PC-9 (cell line): Measurements from ENCODE around the gene PLCE1. TPM values are rescaled to one million over a fixed set of nuclear protein-coding genes. Genes with fewer than 3 reads are reported as not detected.
A peak's percentile ranks its signal among the peaks of the same experiment; 100 is the strongest.
"Not testable (repeated sequence)": the region's sequence is repeated elsewhere in the genome, so short reads cannot be mapped to it uniquely, and the experiment has no call there.

Experiments used
- BruUV-seq: library from RNA; stranded (reverse); fragments of 400-500 nt; replicated peaks from 2 replicates; lab custom pipeline; 2021; lab: Mats Ljungman, UMichigan
- CTCF ChIA-PET: fragments of 300-600 bp; sonication (Branson Sonifier 250); formaldehyde crosslinking; loops from one replicate; lab custom pipeline; 2022; ENCODE audit warnings: antibody characterized with exemption; lab: Charles Lee
- POLR2A ChIA-PET: fragments of 300-600 bp; sonication (Branson Sonifier 250); formaldehyde crosslinking; loops from one replicate; lab custom pipeline; 2022; ENCODE audit warnings: antibody characterized with exemption; ENCODE audit not compliant: unreplicated experiment; lab: Charles Lee
- DNase-seq, 2 experiments: peaks; one replicate each; pipeline versions ENCODE4 v3.0.0 to v3.0.0-alpha.2; 2015 to 2022; ENCODE audit warnings: mixed read lengths in 1 of 2
- H2AFZ ChIP-seq: fragments of 200-600 bp; sonication (generic); 2 replicates; pipeline ENCODE4 v1.8.1; 2017; ENCODE audit warnings: antibody characterized with exemption
- H3F3A ChIP-seq: fragments of 200-600 bp; sonication (generic); 2 replicates; pipeline ENCODE4 v1.8.1; 2017; ENCODE audit warnings: antibody characterized with exemption, mild to moderate bottlenecking, low read depth; ENCODE audit not compliant: insufficient read depth
- H3K27ac ChIP-seq: fragments of 200-600 bp; sonication (generic); 2 replicates; pipeline ENCODE4 v1.6.1; 2016; ENCODE audit warnings: mixed run types
- H3K27me3 ChIP-seq: fragments of 200-600 bp; sonication (generic); 2 replicates; pipeline ENCODE4 v1.6.1; 2016; ENCODE audit warnings: low read depth, mixed run types; ENCODE audit not compliant: insufficient read depth
- H3K36me3 ChIP-seq: fragments of 200-600 bp; sonication (generic); 2 replicates; pipeline ENCODE4 v1.6.1; 2016; ENCODE audit warnings: low read depth, mixed run types
- H3K4me1 ChIP-seq: fragments of 200-600 bp; sonication (generic); replicated peaks from 2 replicates; pipeline ENCODE4 v1.6.1; 2016; ENCODE audit warnings: mixed run types; ENCODE audit not compliant: insufficient read depth
- H3K4me2 ChIP-seq: fragments of 200-600 bp; sonication (generic); 2 replicates; pipeline ENCODE4 v1.6.1; 2017; ENCODE audit warnings: mixed run types
- H3K4me3 ChIP-seq: fragments of 200-600 bp; sonication (generic); 2 replicates; pipeline ENCODE4 v1.6.1; 2016; ENCODE audit warnings: mixed run types
- H3K79me2 ChIP-seq: fragments of 200-600 bp; sonication (generic); 2 replicates; pipeline ENCODE4 v1.6.1; 2017; ENCODE audit warnings: low read depth, mixed run types
- H3K9me2 ChIP-seq: fragments of 200-600 bp; sonication (generic); 2 replicates; pipeline ENCODE4 v1.8.1; 2017; ENCODE audit warnings: mild to moderate bottlenecking; ENCODE audit not compliant: insufficient read depth
- H3K9me3 ChIP-seq: fragments of 200-600 bp; sonication (generic); 2 replicates; pipeline ENCODE4 v1.8.1; 2016; ENCODE audit warnings: low read depth; ENCODE audit not compliant: insufficient read depth
- H4K20me1 ChIP-seq: fragments of 200-600 bp; sonication (generic); 2 replicates; pipeline ENCODE4 v1.8.1; 2017; ENCODE audit not compliant: insufficient read depth
- CTCF ChIP-seq: fragments of 200-600 bp; sonication (generic); conservative IDR thresholded peaks from 2 replicates; pipeline ENCODE4 v1.6.1; 2017; ENCODE audit warnings: mixed run types, antibody characterized with exemption, mild to moderate bottlenecking, moderate library complexity
- EZH2 ChIP-seq: fragments of 200-600 bp; sonication (generic); IDR thresholded peaks from 2 replicates; pipeline ENCODE4 v1.8.0; 2017; ENCODE audit warnings: antibody characterized with exemption, low read depth
- intact Hi-C: fragments of 100-400 bp; cut with micrococcal nuclease; formaldehyde crosslinking; loops from one replicate; pipeline ENCODE4 v1.10.0; 2022; ENCODE audit not compliant: unreplicated experiment
- total RNA-seq: library from RNA; stranded (reverse); gene quantifications from 2 replicates; pipeline ENCODE4 v1.2.3, GENCODE V29; 2021

PLCE1 gene
- total RNA-seq, 1 experiment from 2014 or later, result 15.2 TPM

GRCh38 chr10:93954726-93955363 is 38.9 kb upstream of the PLCE1 start:
- H3K79me2 ChIP-seq, result no peaks in the 10 kb centered on the region
- H3K27me3 ChIP-seq, result no peaks in the 10 kb centered on the region
- no peaks in the 10 kb centered on the region for H3K36me3 ChIP-seq
- intact Hi-C loops, result no loop called here
- H3K4me3 ChIP-seq, result no peak overlapping the region
- no peaks in the 10 kb centered on the region for H4K20me1 ChIP-seq
- no peak for TF ChIP-seq CTCF
- no peak for TF ChIP-seq EZH2
- DNase-seq, result peak in 1 of 2 experiments; percentile 42
- no TSS peak for BruUV-seq
- no peaks in the 10 kb centered on the region for H3K9me2 ChIP-seq
- H3F3A ChIP-seq, result no peaks in the 10 kb centered on the region
- ChIA-PET POLR2A (no interaction called here), CTCF (no interaction called here)
- peak overlapping the region; percentile 41; the same call in 1 of the 2 replicates for H3K27ac ChIP-seq
- H3K4me2 ChIP-seq, result no peak overlapping the region; the same call in 1 of the 2 replicates
- no peaks in the 10 kb centered on the region for H3K9me3 ChIP-seq
- peaks cover 6% of the 10 kb centered on the region for H3K4me1 ChIP-seq
- H2AFZ ChIP-seq, result no peak overlapping the region; the same call in 1 of the 2 replicates

GRCh38 chr10:93958834-93959233 is 34.9 kb upstream of the PLCE1 start:
- BruUV-seq, result no TSS peak
- TF ChIP-seq CTCF (no peak), EZH2 (no peak)

GRCh38 chr10:93960988-93961387 is 32.7 kb upstream of the PLCE1 start:
- H2AFZ ChIP-seq, H3K9me2 ChIP-seq, POLR2A ChIA-PET, CTCF ChIA-PET, H3K79me2 ChIP-seq, H4K20me1 ChIP-seq, H3F3A ChIP-seq, H3K4me2 ChIP-seq, H3K9me3 ChIP-seq, BruUV-seq, DNase-seq, H3K36me3 ChIP-seq, H3K4me3 ChIP-seq, intact Hi-C loops, H3K4me1 ChIP-seq, H3K27ac ChIP-seq, H3K27me3 ChIP-seq: not testable (repeated sequence)

More at GRCh38 chr10:93958834-93959233, 34.9 kb upstream of the PLCE1 start:
- H3K4me1 ChIP-seq, result peaks cover 6% of the 10 kb centered on the region
- H3K9me2 ChIP-seq, result no peaks in the 10 kb centered on the region
- ChIA-PET POLR2A (no interaction called here), CTCF (no interaction called here)
- H2AFZ ChIP-seq, result no peak overlapping the region
- H3K4me3 ChIP-seq, result no peak overlapping the region
- H3K36me3 ChIP-seq, result no peaks in the 10 kb centered on the region
- no peak for DNase-seq
- H3K79me2 ChIP-seq, result no peaks in the 10 kb centered on the region
- intact Hi-C loops, result no loop called here
- H3K9me3 ChIP-seq, result no peaks in the 10 kb centered on the region
- no peak overlapping the region for H3K27ac ChIP-seq
- H3K27me3 ChIP-seq, result no peaks in the 10 kb centered on the region
- H3K4me2 ChIP-seq, result no peak overlapping the region
- H4K20me1 ChIP-seq, result no peaks in the 10 kb centered on the region
- no peaks in the 10 kb centered on the region for H3F3A ChIP-seq

GRCh38 chr10:93962973-93963372 is 30.8 kb upstream of the PLCE1 start:
- Histone ChIP-seq H3F3A (no peaks in the 10 kb centered on the region), H3K4me3 (no peak overlapping the region), H2AFZ (no peak overlapping the region), H4K20me1 (no peaks in the 10 kb centered on the region), H3K27me3 (no peaks in the 10 kb centered on the region), H3K27ac (no peak overlapping the region), H3K9me2 (no peaks in the 10 kb centered on the region), H3K4me2 (no peak overlapping the region), H3K36me3 (no peaks in the 10 kb centered on the region), H3K4me1 (no peaks in the 10 kb centered on the region), H3K9me3 (no peaks in the 10 kb centered on the region), H3K79me2 (no peaks in the 10 kb centered on the region)
- DNase-seq, result no peak
- POLR2A ChIA-PET, result no interaction called here
- no peak for TF ChIP-seq CTCF
- no peak for TF ChIP-seq EZH2
- CTCF ChIA-PET, result no interaction called here
- intact Hi-C loops, result no loop called here
- no TSS peak for BruUV-seq
